Neural progenitor cell (in vitro differentiated cells): Measurements from ENCODE around the gene DIAPH3.

Experiments
- EZH2 ChIP-seq: fragments of 200-600 bp; sonication (generic); IDR thresholded peaks from 2 replicates; pipeline ENCODE4 v1.6.1; 2017; ENCODE audit warnings: antibody characterized with exemption, mild to moderate bottlenecking, moderate library complexity
- EZH2phosphoT487 ChIP-seq: fragments of 200-600 bp; sonication (generic); IDR thresholded peaks from 2 replicates; pipeline ENCODE4 v1.6.1; 2017; ENCODE audit warnings: antibody characterized with exemption
- TF ChIP-seq, protein P1 (sequence below): fragments of 200-600 bp; sonication (generic); IDR thresholded peaks from 2 replicates; pipeline ENCODE4 v1.5.1; 2017; ENCODE audit warnings: antibody characterized with exemption, mild to moderate bottlenecking

DNA sequence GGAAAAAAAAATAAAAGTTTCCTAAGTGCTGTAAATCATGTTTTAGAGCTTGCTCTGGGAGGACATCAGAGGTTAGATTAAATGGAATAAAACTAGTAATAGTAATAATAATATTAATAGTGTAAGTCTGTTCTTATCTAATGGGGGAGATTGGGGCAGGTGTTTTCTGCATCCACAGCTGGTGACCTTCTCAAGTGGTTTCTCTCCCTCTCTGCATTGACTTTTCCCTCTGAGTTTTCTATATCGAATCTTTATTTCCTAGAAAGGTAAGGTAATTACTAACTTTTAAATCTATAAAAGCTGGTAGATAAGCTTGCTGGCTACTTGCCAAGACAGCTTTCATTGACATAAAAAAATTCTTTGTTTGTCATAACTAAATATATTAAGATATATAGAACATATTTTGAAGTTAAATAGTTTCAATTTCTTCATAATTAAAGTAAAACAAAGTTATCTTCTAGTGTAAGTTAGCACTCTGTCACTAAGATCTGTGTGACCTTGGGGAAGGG is 49.6 kb upstream of the DIAPH3 start:
- TF ChIP-seq, protein P1, sequence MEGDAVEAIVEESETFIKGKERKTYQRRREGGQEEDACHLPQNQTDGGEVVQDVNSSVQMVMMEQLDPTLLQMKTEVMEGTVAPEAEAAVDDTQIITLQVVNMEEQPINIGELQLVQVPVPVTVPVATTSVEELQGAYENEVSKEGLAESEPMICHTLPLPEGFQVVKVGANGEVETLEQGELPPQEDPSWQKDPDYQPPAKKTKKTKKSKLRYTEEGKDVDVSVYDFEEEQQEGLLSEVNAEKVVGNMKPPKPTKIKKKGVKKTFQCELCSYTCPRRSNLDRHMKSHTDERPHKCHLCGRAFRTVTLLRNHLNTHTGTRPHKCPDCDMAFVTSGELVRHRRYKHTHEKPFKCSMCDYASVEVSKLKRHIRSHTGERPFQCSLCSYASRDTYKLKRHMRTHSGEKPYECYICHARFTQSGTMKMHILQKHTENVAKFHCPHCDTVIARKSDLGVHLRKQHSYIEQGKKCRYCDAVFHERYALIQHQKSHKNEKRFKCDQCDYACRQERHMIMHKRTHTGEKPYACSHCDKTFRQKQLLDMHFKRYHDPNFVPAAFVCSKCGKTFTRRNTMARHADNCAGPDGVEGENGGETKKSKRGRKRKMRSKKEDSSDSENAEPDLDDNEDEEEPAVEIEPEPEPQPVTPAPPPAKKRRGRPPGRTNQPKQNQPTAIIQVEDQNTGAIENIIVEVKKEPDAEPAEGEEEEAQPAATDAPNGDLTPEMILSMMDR = no peak
- TF ChIP-seq EZH2phosphoT487 (no peak), EZH2 (no peak)
